ENCODE measurements around the gene SHANK2.

- TF ChIP-seq CTCF (IDR thresholded peaks at IDR 0.05; ENCODE audit: low read length) (no peak), EZH2phosphoT487 (IDR thresholded peaks at IDR 0.05; ENCODE audit: low read length) (no peak), EZH2 (optimal IDR thresholded peaks at IDR 0.05; ENCODE audit: low read depth, low read length) (no peak)
Observed at GRCh38 chr11:71301046-71301857, 48.9 kb upstream of the SHANK2 start.

Measured in MM.1S (cell line).